KOPT-K1 (cell line): Measurements from ENCODE around the gene SHANK1.

Experiments
- H3K27ac ChIP-seq: fragments of 200-600 bp; sonication (generic); 2 replicates; pipeline ENCODE4 v1.5.1; 2016; ENCODE audit warnings: antibody characterized with exemption, mild to moderate bottlenecking, low read depth, low read length; ENCODE audit not compliant: poor library complexity, severe bottlenecking
- H3K36me3 ChIP-seq: fragments of 200-600 bp; sonication (generic); 2 replicates; pipeline ENCODE4 v1.5.1; 2017; ENCODE audit warnings: antibody characterized with exemption, mild to moderate bottlenecking, low read length, moderate library complexity; ENCODE audit not compliant: insufficient read depth
- H3K9me3 ChIP-seq: fragments of 200-600 bp; sonication (generic); 2 replicates; pipeline ENCODE4 v1.5.1; 2017; ENCODE audit warnings: antibody characterized with exemption, low read length, mild to moderate bottlenecking; ENCODE audit not compliant: insufficient read depth, poor library complexity, severe bottlenecking

Gene SHANK1

GRCh38 chr19:50690439-50690838 lies 29.2 kb downstream of the SHANK1 start:
- Histone ChIP-seq H3K27ac (no peak overlapping the region), H3K36me3 (no peaks in the 10 kb centered on the region), H3K9me3 (no peaks in the 10 kb centered on the region)

- Histone ChIP-seq H3K36me3 (no peaks in the 10 kb centered on the region), H3K27ac (no peak overlapping the region), H3K9me3 (no peaks in the 10 kb centered on the region)
Measured at GRCh38 chr19:50688766-50689165, 30.8 kb downstream of the SHANK1 start.

GRCh38 chr19:50686310-50687032 lies 33.1 kb downstream of the SHANK1 start:
- H3K36me3 ChIP-seq, result no peaks in the 10 kb centered on the region
- no peak overlapping the region for H3K27ac ChIP-seq
- no peaks in the 10 kb centered on the region for H3K9me3 ChIP-seq

GRCh38 chr19:50679177-50680125 lies 40.2 kb downstream of the SHANK1 start:
- Histone ChIP-seq H3K36me3 (no peaks in the 10 kb centered on the region), H3K9me3 (no peaks in the 10 kb centered on the region), H3K27ac (no peak overlapping the region)

- no peaks in the 10 kb centered on the region for H3K36me3 ChIP-seq
- H3K27ac ChIP-seq, result no peak overlapping the region
- H3K9me3 ChIP-seq, result no peaks in the 10 kb centered on the region
Measured at GRCh38 chr19:50678323-50678722, 41.3 kb downstream of the SHANK1 start.

- no peak overlapping the region for H3K27ac ChIP-seq
- no peaks in the 10 kb centered on the region for H3K9me3 ChIP-seq
- H3K36me3 ChIP-seq, result no peaks in the 10 kb centered on the region
Measured at GRCh38 chr19:50677636-50678035, 42.0 kb downstream of the SHANK1 start.

GRCh38 chr19:50676625-50677197 lies 42.9 kb downstream of the SHANK1 start:
- Histone ChIP-seq H3K27ac (no peak overlapping the region), H3K9me3 (no peaks in the 10 kb centered on the region), H3K36me3 (no peaks in the 10 kb centered on the region)

- no peaks in the 10 kb centered on the region for H3K36me3 ChIP-seq
- no peak overlapping the region for H3K27ac ChIP-seq
- H3K9me3 ChIP-seq, result no peaks in the 10 kb centered on the region
Measured at GRCh38 chr19:50673118-50673517, 46.5 kb downstream of the SHANK1 start.

- Histone ChIP-seq H3K27ac (no peak overlapping the region), H3K9me3 (no peaks in the 10 kb centered on the region), H3K36me3 (no peaks in the 10 kb centered on the region)
Measured at GRCh38 chr19:50670102-50670380, 49.6 kb downstream of the SHANK1 start.

GRCh38 chr19:50669302-50670101 lies 50.1 kb downstream of the SHANK1 start:
- H3K9me3 ChIP-seq, result no peaks in the 10 kb centered on the region
- H3K27ac ChIP-seq, result no peak overlapping the region
- H3K36me3 ChIP-seq, result no peaks in the 10 kb centered on the region

GRCh38 chr19:50668879-50669278 lies 50.7 kb downstream of the SHANK1 start:
- Histone ChIP-seq H3K36me3 (no peaks in the 10 kb centered on the region), H3K9me3 (peaks cover 6% of the 10 kb centered on the region), H3K27ac (no peak overlapping the region)

GRCh38 chr19:50668416-50668815 lies 51.2 kb downstream of the SHANK1 start:
- H3K36me3 ChIP-seq, result no peaks in the 10 kb centered on the region
- H3K27ac ChIP-seq, result no peak overlapping the region
- peaks cover 6% of the 10 kb centered on the region for H3K9me3 ChIP-seq

- Histone ChIP-seq H3K9me3 (peaks cover 6% of the 10 kb centered on the region), H3K36me3 (no peaks in the 10 kb centered on the region), H3K27ac (no peak overlapping the region)
Measured at GRCh38 chr19:50667759-50668231, 51.8 kb downstream of the SHANK1 start.

- Histone ChIP-seq H3K27ac (no peak overlapping the region), H3K36me3 (no peaks in the 10 kb centered on the region), H3K9me3 (peaks cover 6% of the 10 kb centered on the region)
Measured at GRCh38 chr19:50667177-50667758, 52.3 kb downstream of the SHANK1 start.
